ENCODE results near the gene PHKB. TPM values are rescaled to one million over a fixed set of nuclear protein-coding genes. Genes with fewer than 3 reads are reported as not detected.
"Not testable (repeated sequence)": the region's sequence is repeated elsewhere in the genome, so short reads cannot be mapped to it uniquely, and the experiment has no call there.

The PHKB gene
- total RNA-seq, 1 donor from 2014 or later: 57.7 TPM

GRCh38 chr16:47666434-47666833, 205.3 kb downstream of the PHKB start:
- TF ChIP-seq CTCF (IDR thresholded peaks at IDR 0.05): no peak
- DNase-seq (ENCODE audit: low spot score): no peak
- H3K36me3 Mint-ChIP-seq (ENCODE audit: low read depth): peaks cover 18% of the 10 kb centered on the region
- H3K4me3 Mint-ChIP-seq (ENCODE audit: unreplicated experiment): no peak overlapping the region
- H3K27me3 Mint-ChIP-seq (ENCODE audit: low read depth): no peaks in the 10 kb centered on the region
- H3K4me1 Mint-ChIP-seq (ENCODE audit: low read depth): peaks cover 10% of the 10 kb centered on the region
- no peaks in the 10 kb centered on the region for H3K9me3 Mint-ChIP-seq (ENCODE audit: low read depth)
- no peak overlapping the region for H3K27ac Mint-ChIP-seq (ENCODE audit: unreplicated experiment)

GRCh38 chr16:47667956-47668355, 206.8 kb downstream of the PHKB start:
- DNase-seq (ENCODE audit: low spot score): no peak
- H3K4me1 Mint-ChIP-seq (ENCODE audit: low read depth): peaks cover 10% of the 10 kb centered on the region
- H3K36me3 Mint-ChIP-seq (ENCODE audit: low read depth): peaks cover 15% of the 10 kb centered on the region
- no peak overlapping the region for H3K27ac Mint-ChIP-seq (ENCODE audit: unreplicated experiment)
- no peaks in the 10 kb centered on the region for H3K9me3 Mint-ChIP-seq (ENCODE audit: low read depth)
- TF ChIP-seq CTCF (IDR thresholded peaks at IDR 0.05): no peak
- H3K4me3 Mint-ChIP-seq (ENCODE audit: unreplicated experiment): no peak overlapping the region
- H3K27me3 Mint-ChIP-seq (ENCODE audit: low read depth): no peaks in the 10 kb centered on the region

- H3K36me3 Mint-ChIP-seq (ENCODE audit: low read depth): peaks cover 20% of the 10 kb centered on the region
- no peaks in the 10 kb centered on the region for H3K27me3 Mint-ChIP-seq (ENCODE audit: low read depth)
- no peaks in the 10 kb centered on the region for H3K9me3 Mint-ChIP-seq (ENCODE audit: low read depth)
- H3K27ac Mint-ChIP-seq (ENCODE audit: unreplicated experiment): no peak overlapping the region
- DNase-seq (ENCODE audit: low spot score): no peak
- no peak overlapping the region for H3K4me3 Mint-ChIP-seq (ENCODE audit: unreplicated experiment)
- TF ChIP-seq CTCF (IDR thresholded peaks at IDR 0.05): no peak
- no peaks in the 10 kb centered on the region for H3K4me1 Mint-ChIP-seq (ENCODE audit: low read depth)
Measured at GRCh38 chr16:47672475-47672874, 211.3 kb downstream of the PHKB start.

GRCh38 chr16:47676635-47677177, 215.6 kb downstream of the PHKB start:
- peaks cover 6% of the 10 kb centered on the region for H3K9me3 Mint-ChIP-seq (ENCODE audit: low read depth)
- H3K27ac Mint-ChIP-seq (ENCODE audit: unreplicated experiment): no peak overlapping the region
- H3K27me3 Mint-ChIP-seq (ENCODE audit: low read depth): no peaks in the 10 kb centered on the region
- H3K36me3 Mint-ChIP-seq (ENCODE audit: low read depth): peaks cover 25% of the 10 kb centered on the region
- no peak overlapping the region for H3K4me3 Mint-ChIP-seq (ENCODE audit: unreplicated experiment)
- no peak for DNase-seq (ENCODE audit: low spot score)
- TF ChIP-seq CTCF (IDR thresholded peaks at IDR 0.05): no peak
- no peaks in the 10 kb centered on the region for H3K4me1 Mint-ChIP-seq (ENCODE audit: low read depth)

- Mint-ChIP-seq H3K9me3 (ENCODE audit: low read depth) (peaks cover 12% of the 10 kb centered on the region), H3K36me3 (ENCODE audit: low read depth) (peaks cover 35% of the 10 kb centered on the region)
- H3K27me3 Mint-ChIP-seq (ENCODE audit: low read depth); H3K4me1 Mint-ChIP-seq (ENCODE audit: low read depth); H3K27ac Mint-ChIP-seq (ENCODE audit: unreplicated experiment); H3K4me3 Mint-ChIP-seq (ENCODE audit: unreplicated experiment); DNase-seq (ENCODE audit: low spot score): not testable (repeated sequence)
Measured at GRCh38 chr16:47681571-47681970, 220.4 kb downstream of the PHKB start.

- Mint-ChIP-seq H3K4me3 (ENCODE audit: unreplicated experiment) (no peak overlapping the region), H3K9me3 (ENCODE audit: low read depth) (no peaks in the 10 kb centered on the region), H3K27ac (ENCODE audit: unreplicated experiment) (no peak overlapping the region), H3K27me3 (ENCODE audit: low read depth) (no peaks in the 10 kb centered on the region), H3K4me1 (ENCODE audit: low read depth) (no peaks in the 10 kb centered on the region), H3K36me3 (ENCODE audit: low read depth) (peaks cover 20% of the 10 kb centered on the region)
- TF ChIP-seq CTCF (IDR thresholded peaks at IDR 0.05): no peak
- DNase-seq (ENCODE audit: low spot score): no peak
Measured at GRCh38 chr16:47687694-47688093, 226.6 kb downstream of the PHKB start.
